ENCODE data around the gene RAB13. TPM values are rescaled to one million over a fixed set of nuclear protein-coding genes. Genes with fewer than 3 reads are reported as not detected.
A peak's percentile ranks its signal among the peaks of the same experiment; 100 is the strongest.

RAB13 gene
- total RNA-seq, 4 donors from 2014 or later, result 41.1 to 56.3 (median 46.6) TPM

DNA sequence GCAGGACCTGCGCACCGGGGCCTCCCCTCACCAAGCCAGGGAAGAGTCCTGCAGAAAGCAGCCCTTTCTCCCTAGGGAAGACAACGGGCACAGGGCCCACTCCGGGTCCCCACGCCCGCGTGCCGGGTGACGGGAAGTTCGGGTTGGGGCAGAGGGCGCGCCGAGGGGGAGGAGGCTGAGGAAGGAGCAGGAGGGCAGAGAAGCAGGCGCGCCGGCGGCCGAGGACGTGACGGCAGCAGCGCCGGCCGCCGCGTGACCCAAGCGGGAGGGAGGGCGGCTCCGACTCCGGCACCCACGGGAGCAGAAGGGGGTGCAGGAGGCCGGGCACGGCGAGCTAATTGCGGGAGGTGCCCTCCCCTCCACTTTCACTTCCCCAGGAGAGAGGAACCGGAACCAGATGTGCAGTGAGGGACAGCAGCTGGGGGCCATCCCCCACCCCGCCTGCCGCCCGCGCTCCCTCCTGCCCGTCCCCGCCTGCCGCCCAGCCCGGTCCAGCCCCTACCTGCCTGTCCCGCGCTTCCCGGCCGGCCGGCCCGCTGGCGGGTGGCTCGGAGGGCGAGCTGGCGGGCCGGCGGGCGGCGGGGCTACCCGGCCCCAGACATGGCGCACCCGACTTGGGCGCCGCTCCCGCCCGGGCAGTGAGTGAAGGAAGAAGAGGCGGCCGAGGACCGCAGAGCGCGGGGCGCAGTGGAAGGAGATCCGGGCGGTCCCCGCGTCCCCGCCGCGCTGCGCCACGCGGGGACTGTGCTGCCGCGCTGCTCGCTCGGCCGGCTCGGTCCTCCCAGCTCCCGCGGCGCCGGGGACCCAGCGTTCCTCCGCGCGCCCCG lies 40.1 kb downstream of the RAB13 start:
- no CpG with 5 or more reads among the region's 95 CpGs for WGBS
- H3K36me3 ChIP-seq, result peaks cover 31 to 74% (median 64%) of the 10 kb centered on the region in 4 donors

DNA sequence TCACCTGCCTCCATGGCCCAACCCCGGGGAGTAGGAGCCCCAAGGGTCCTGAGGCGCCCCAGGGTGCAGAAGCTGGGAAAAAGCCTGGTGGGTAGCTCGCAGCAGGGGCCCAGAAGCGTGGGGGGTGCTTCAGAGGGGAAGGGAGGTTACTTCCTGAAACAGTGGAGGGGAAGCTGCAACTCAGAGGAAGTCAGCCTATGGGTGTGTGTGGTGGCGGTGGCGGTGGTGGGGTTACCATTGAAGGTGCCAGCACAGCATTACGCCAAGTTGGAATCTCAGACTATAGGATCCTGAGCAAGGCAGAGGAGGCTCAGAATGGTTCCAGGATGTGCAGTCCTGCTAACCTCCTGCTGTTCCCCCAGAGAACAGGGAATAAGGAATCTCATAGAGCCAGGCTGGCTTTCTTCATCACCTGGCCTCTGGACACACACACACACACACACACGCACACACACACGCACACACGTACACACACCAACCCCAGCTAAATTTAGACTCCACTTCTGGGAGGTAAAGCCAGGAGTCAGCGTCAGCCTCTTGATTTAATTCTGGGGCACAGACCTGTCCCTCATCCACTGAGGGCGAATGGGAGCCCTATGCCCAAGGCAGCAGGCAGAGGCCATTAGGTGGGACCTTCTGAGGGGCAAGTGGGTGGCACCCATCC lies 40.9 kb downstream of the RAB13 start:
- no peak for DNase-seq (ENCODE audit: extremely low spot score)
- intact Hi-C loops (cut with DNase I), result loop anchor here (5.0 to 10.0 kb wide), 2 partner anchors 42 to 120 kb away; partner anchors contain the start of gene RAB13
- peaks cover 27 to 37% (median 29%) of the 10 kb centered on the region in 4 donors for H3K4me1 ChIP-seq
- WGBS, result 33% methylated on average over 12 of the region's 12 CpGs
- H3K4me3 ChIP-seq, result peak overlapping the region; percentile 78 to 98 (median 88)
- H3K27ac ChIP-seq (replicated peaks in 1 of 4), result peak overlapping the region; percentile 98 to 100 (median 98)
- H3K9me3 ChIP-seq, result no peaks in the 10 kb centered on the region
- H3K36me3 ChIP-seq, result peaks cover 26 to 74% (median 64%) of the 10 kb centered on the region in 4 donors
- H3K27me3 ChIP-seq, result no peaks in the 10 kb centered on the region
- no peak for TF ChIP-seq POLR2AphosphoS5 (IDR thresholded peaks at IDR 0.05)
- no peak for TF ChIP-seq EP300 (IDR thresholded peaks at IDR 0.05)
- TF ChIP-seq, protein P1, sequence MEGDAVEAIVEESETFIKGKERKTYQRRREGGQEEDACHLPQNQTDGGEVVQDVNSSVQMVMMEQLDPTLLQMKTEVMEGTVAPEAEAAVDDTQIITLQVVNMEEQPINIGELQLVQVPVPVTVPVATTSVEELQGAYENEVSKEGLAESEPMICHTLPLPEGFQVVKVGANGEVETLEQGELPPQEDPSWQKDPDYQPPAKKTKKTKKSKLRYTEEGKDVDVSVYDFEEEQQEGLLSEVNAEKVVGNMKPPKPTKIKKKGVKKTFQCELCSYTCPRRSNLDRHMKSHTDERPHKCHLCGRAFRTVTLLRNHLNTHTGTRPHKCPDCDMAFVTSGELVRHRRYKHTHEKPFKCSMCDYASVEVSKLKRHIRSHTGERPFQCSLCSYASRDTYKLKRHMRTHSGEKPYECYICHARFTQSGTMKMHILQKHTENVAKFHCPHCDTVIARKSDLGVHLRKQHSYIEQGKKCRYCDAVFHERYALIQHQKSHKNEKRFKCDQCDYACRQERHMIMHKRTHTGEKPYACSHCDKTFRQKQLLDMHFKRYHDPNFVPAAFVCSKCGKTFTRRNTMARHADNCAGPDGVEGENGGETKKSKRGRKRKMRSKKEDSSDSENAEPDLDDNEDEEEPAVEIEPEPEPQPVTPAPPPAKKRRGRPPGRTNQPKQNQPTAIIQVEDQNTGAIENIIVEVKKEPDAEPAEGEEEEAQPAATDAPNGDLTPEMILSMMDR (IDR thresholded peaks at IDR 0.05), result no peak
- no peak for TF ChIP-seq POLR2A (IDR thresholded peaks at IDR 0.05; ENCODE audit: low read depth)

More for the DNA sequence above, 40.1 kb downstream of the RAB13 start:
- Histone ChIP-seq H3K27ac (replicated peaks in 1 of 4) (peak overlapping the region; percentile 98 to 100 (median 98)), H3K9me3 (no peaks in the 10 kb centered on the region), H3K27me3 (no peaks in the 10 kb centered on the region), H3K4me3 (peak overlapping the region; percentile 78 to 98 (median 88)), H3K4me1 (peaks cover 27 to 37% (median 29%) of the 10 kb centered on the region in 4 donors)
- intact Hi-C loops (cut with DNase I), result loop anchor here (2.0 to 10.0 kb wide), 3 partner anchors 41 to 149 kb away; partner anchors contain the start of gene RAB13
- peak; percentile 96 for DNase-seq (ENCODE audit: extremely low spot score)
- TF ChIP-seq EP300 (IDR thresholded peaks at IDR 0.05), result no peak
- TF ChIP-seq POLR2AphosphoS5 (IDR thresholded peaks at IDR 0.05), result peak; percentile 87 to 91
- peak; percentile 30 for TF ChIP-seq POLR2A (IDR thresholded peaks at IDR 0.05; ENCODE audit: low read depth)
- TF ChIP-seq, protein P1 (IDR thresholded peaks at IDR 0.05), result no peak

DNA sequence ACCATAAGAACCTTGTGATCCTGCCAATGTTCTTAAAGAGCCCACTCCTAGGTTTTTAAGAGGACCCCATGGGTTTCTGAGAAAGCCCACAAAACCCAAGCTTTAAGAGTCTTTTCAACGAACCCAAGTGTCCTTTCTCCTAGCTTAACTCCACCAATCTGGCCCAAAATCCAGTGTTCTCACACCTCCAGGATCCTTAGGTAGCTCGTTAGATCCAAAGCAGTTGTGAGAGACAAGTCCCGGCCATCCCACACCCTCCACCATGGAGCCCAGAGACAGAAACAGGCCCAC lies 41.4 kb downstream of the RAB13 start:
- intact Hi-C loops (cut with DNase I), result loop anchor here (5.0 to 10.0 kb wide), 2 partner anchors 43 to 120 kb away; partner anchors contain the start of gene RAB13
- Histone ChIP-seq H3K36me3 (peaks cover 24 to 74% (median 64%) of the 10 kb centered on the region in 4 donors), H3K27ac (replicated peaks in 1 of 4) (peak overlapping the region; percentile 98 to 100 (median 98)), H3K27me3 (no peaks in the 10 kb centered on the region), H3K4me3 (peak overlapping the region; percentile 78 to 98 (median 88)), H3K9me3 (no peaks in the 10 kb centered on the region), H3K4me1 (peaks cover 27 to 37% (median 29%) of the 10 kb centered on the region in 4 donors)
- no peak for DNase-seq (ENCODE audit: extremely low spot score)
- TF ChIP-seq POLR2AphosphoS5 (IDR thresholded peaks at IDR 0.05), result no peak
- TF ChIP-seq POLR2A (IDR thresholded peaks at IDR 0.05; ENCODE audit: low read depth), result no peak
- TF ChIP-seq EP300 (IDR thresholded peaks at IDR 0.05), result no peak
- TF ChIP-seq, protein P1 (IDR thresholded peaks at IDR 0.05), result no peak
- WGBS, result 70% methylated on average over 3 of the region's 3 CpGs

DNA sequence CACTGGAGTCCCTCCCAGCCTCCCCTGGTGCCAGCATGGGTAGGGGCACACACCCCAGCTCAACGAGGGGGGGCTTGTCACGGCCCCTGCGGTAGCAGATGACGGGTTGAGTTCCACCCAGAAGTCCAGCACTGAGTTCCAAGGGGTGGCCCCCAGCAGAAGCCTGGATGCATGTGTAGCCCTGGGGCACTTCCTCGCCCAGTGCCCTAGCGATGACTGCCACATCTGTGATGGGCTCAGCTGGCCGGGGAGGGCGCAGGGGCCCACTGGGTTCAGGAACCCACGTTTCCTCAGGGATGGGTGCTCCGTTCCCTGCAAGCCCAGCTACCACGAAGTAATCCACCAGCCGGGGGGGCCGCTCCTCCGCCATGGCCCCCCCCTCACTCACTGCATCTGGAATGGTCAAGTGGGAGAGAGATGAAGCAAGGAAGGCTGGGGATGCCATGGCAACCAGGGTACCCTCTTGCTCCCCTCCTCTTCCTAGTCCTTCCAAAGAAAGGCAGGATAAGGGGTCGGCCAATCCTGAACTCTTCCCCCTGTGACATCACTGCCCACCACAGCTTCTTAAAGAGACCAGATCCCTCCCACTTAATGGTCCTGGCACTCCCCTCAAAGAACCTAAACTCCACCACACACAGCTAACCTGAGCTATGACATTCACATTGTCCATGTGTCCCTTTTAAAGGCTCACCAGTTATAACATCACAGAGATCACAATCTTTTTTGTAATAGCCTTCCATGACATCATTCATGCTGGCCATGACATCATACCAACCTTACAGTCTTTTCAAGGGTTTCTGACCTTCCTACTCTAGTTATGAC lies 41.9 kb downstream of the RAB13 start:
- TF ChIP-seq, protein P1 (IDR thresholded peaks at IDR 0.05), result no peak
- no peak for TF ChIP-seq EP300 (IDR thresholded peaks at IDR 0.05)
- no peak for TF ChIP-seq POLR2AphosphoS5 (IDR thresholded peaks at IDR 0.05)
- TF ChIP-seq POLR2A (IDR thresholded peaks at IDR 0.05; ENCODE audit: low read depth), result no peak
- no peaks in the 10 kb centered on the region for H3K27me3 ChIP-seq
- H3K27ac ChIP-seq (replicated peaks in 1 of 4), result peak overlapping the region; percentile 98 to 100 (median 98)
- H3K4me3 ChIP-seq, result peak overlapping the region; percentile 78 to 98 (median 88)
- peaks cover 27 to 74% (median 64%) of the 10 kb centered on the region in 4 donors for H3K36me3 ChIP-seq
- no peak for DNase-seq (ENCODE audit: extremely low spot score)
- H3K4me1 ChIP-seq, result peaks cover 27 to 37% (median 29%) of the 10 kb centered on the region in 4 donors
- intact Hi-C loops (cut with DNase I), result loop anchor here (10.0 kb wide), 1 partner anchor 119 kb away; no protein-coding TSS in a partner anchor
- 82% methylated on average over 15 of the region's 15 CpGs for WGBS
- H3K9me3 ChIP-seq, result no peaks in the 10 kb centered on the region

Data from esophagus muscularis mucosa (tissue), 4 donors.